Neural cell (in vitro differentiated cells): ENCODE results near the gene SLC9B1. TPM values are rescaled to one million over a fixed set of nuclear protein-coding genes. Genes with fewer than 3 reads are reported as not detected.
"Not testable (repeated sequence)": the region's sequence is repeated elsewhere in the genome, so short reads cannot be mapped to it uniquely, and the experiment has no call there.

ENCODE experiments used
- H2AFZ ChIP-seq: fragments of 200-600, 300-800 bp; sonication (generic), shearing (Covaris generic); 2 replicates; pipeline ENCODE4 v1.6.0; 2014; ENCODE audit warnings: low read depth, mild to moderate bottlenecking, antibody characterized with exemption, low read length, moderate library complexity
- H3F3A ChIP-seq: fragments of 200-600 bp; shearing (Covaris generic); 2 replicates; pipeline ENCODE4 v1.6.1; 2016; ENCODE audit warnings: mild to moderate bottlenecking, moderate library complexity, mixed read lengths, antibody characterized with exemption, low read length; ENCODE audit not compliant: insufficient read depth, poor library complexity, severe bottlenecking
- H3K27ac ChIP-seq: fragments of 200-600, 300-800 bp; sonication (generic), shearing (Covaris generic); 2 replicates; pipeline ENCODE4 v1.5.1; 2014; ENCODE audit warnings: mild to moderate bottlenecking, low read length, moderate library complexity
- H3K27me3 ChIP-seq: fragments of 300-800, 200-600 bp; sonication (generic), shearing (Covaris generic); 2 replicates; pipeline ENCODE4 v1.6.0; 2014; ENCODE audit warnings: mild to moderate bottlenecking, low read depth, low read length, moderate library complexity; ENCODE audit not compliant: insufficient read depth
- H3K36me3 ChIP-seq: fragments of 300-800, 200-600 bp; sonication (generic), shearing (Covaris generic); 2 replicates; pipeline ENCODE4 v1.5.1; 2014; ENCODE audit warnings: mild to moderate bottlenecking, antibody characterized with exemption, low read length, moderate library complexity; ENCODE audit not compliant: insufficient read depth
- H3K4me2 ChIP-seq: fragments of 300-800, 200-600 bp; sonication (generic), shearing (Covaris generic); 2 replicates; pipeline ENCODE4 v1.6.0; 2014; ENCODE audit warnings: mild to moderate bottlenecking, low read length
- H3K4me3 ChIP-seq: fragments of 300-800, 200-600 bp; sonication (generic), shearing (Covaris generic); 2 replicates; pipeline ENCODE4 v1.5.1; 2014; ENCODE audit warnings: mild to moderate bottlenecking, low read length, moderate library complexity
- H3K79me2 ChIP-seq: fragments of 200-600 bp; shearing (Covaris generic); replicated peaks from 2 replicates; pipeline ENCODE4 v1.6.0; 2014; ENCODE audit warnings: mild to moderate bottlenecking, low read length, moderate library complexity; ENCODE audit not compliant: insufficient read depth
- H3K9ac ChIP-seq: fragments of 300-800, 200-600 bp; sonication (generic), shearing (Covaris generic); 2 replicates; pipeline ENCODE4 v1.6.1; 2016; ENCODE audit warnings: mild to moderate bottlenecking, low read length, mixed read lengths
- H3K9me2 ChIP-seq: fragments of 200-600 bp; shearing (Covaris generic); 2 replicates; pipeline ENCODE4 v1.6.1; 2016; ENCODE audit warnings: mild to moderate bottlenecking, low read length, mixed read lengths; ENCODE audit not compliant: insufficient read depth
- H3K9me3 ChIP-seq: fragments of 200-600, 300-800 bp; sonication (generic), shearing (Covaris generic); 2 replicates; pipeline ENCODE4 v1.6.1; 2016; ENCODE audit warnings: mild to moderate bottlenecking, mixed run types, low read length, moderate library complexity, mixed read lengths
- H4K20me1 ChIP-seq: fragments of 200-600 bp; shearing (Covaris generic); 2 replicates; pipeline ENCODE4 v1.6.1; 2016; ENCODE audit warnings: mild to moderate bottlenecking, mixed run types; ENCODE audit not compliant: insufficient read depth
- EZH2 ChIP-seq: fragments of 200-600, 300-800 bp; shearing (Covaris generic), sonication (generic); IDR thresholded peaks from 2 replicates; pipeline ENCODE4 v1.6.1; 2014; ENCODE audit warnings: antibody characterized with exemption, low read length, borderline replicate concordance, mild to moderate bottlenecking; ENCODE audit not compliant: insufficient read depth, poor library complexity, severe bottlenecking
- MXI1 ChIP-seq: fragments of 450-650 bp; conservative IDR thresholded peaks from 2 replicates; pipeline ENCODE4 v1.6.1; 2014; ENCODE audit warnings: antibody characterized with exemption, mild to moderate bottlenecking; ENCODE audit not compliant: poor library complexity, severe bottlenecking
- POLR2AphosphoS5 ChIP-seq: IDR thresholded peaks from 2 replicates; pipeline ENCODE4 v1.6.1; 2012
- SMC3 ChIP-seq: fragments of 450-650 bp; conservative IDR thresholded peaks from 2 replicates; pipeline ENCODE4 v1.6.1; 2014; ENCODE audit warnings: antibody characterized with exemption, mild to moderate bottlenecking, moderate library complexity; ENCODE audit not compliant: poor library complexity
- TAF1 ChIP-seq: IDR thresholded peaks from 2 replicates; pipeline ENCODE4 v1.6.1; 2012; ENCODE audit warnings: low read depth
- polyA plus RNA-seq: library from polyadenylated mRNA; depleted of rRNA; stranded (reverse); fragments of >200 nt; gene quantifications from 2 replicates; pipeline ENCODE4 v1.2.3, GENCODE V29; 2014
- TF ChIP-seq, protein P1 (sequence below): IDR thresholded peaks from 2 replicates; pipeline ENCODE4 v1.6.1; 2012; ENCODE audit warnings: borderline replicate concordance
- TF ChIP-seq, protein P2 (sequence below): fragments of 450-650 bp; IDR thresholded peaks from 2 replicates; pipeline ENCODE4 v1.5.1; 2014; ENCODE audit warnings: antibody characterized with exemption, mild to moderate bottlenecking, moderate library complexity; ENCODE audit not compliant: poor library complexity, severe bottlenecking

SLC9B1 gene
- polyA plus RNA-seq, 1 donor from 2014 or later, result not detected

DNA sequence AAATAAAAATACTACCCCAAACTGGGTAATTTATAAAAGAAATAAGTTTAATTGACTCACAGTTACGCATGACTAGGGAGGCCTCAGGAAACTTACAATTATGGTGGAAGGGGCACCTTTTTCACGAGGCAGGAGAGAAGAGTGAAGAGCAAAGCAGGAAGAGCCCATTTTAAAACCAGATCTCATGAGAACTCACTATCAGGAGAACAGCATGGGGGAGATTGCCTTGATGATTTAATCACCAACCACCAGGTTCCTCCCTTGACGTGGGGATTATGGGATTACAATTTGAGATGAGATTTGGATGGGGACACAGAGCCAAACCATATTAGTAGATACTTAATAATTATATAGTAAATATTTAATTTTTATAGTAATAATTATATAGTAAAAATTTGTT is 140.6 kb downstream of the SLC9B1 start:
- Histone ChIP-seq H3K4me2 (no peak overlapping the region), H3K27ac (no peak overlapping the region), H3K27me3 (no peaks in the 10 kb centered on the region), H3K9ac (no peak overlapping the region), H3K9me2 (no peaks in the 10 kb centered on the region), H3F3A (no peaks in the 10 kb centered on the region), H3K9me3 (peaks cover 9% of the 10 kb centered on the region), H3K4me3 (no peak overlapping the region), H4K20me1 (no peaks in the 10 kb centered on the region), H3K36me3 (peaks cover 5% of the 10 kb centered on the region), H2AFZ (no peak overlapping the region), H3K79me2 (peaks cover 14% of the 10 kb centered on the region)
- TF ChIP-seq POLR2AphosphoS5, result no peak
- TF ChIP-seq EZH2, result no peak
- no peak for TF ChIP-seq SMC3
- no peak for TF ChIP-seq MXI1
- TF ChIP-seq TAF1, result no peak
- TF ChIP-seq, protein P1, sequence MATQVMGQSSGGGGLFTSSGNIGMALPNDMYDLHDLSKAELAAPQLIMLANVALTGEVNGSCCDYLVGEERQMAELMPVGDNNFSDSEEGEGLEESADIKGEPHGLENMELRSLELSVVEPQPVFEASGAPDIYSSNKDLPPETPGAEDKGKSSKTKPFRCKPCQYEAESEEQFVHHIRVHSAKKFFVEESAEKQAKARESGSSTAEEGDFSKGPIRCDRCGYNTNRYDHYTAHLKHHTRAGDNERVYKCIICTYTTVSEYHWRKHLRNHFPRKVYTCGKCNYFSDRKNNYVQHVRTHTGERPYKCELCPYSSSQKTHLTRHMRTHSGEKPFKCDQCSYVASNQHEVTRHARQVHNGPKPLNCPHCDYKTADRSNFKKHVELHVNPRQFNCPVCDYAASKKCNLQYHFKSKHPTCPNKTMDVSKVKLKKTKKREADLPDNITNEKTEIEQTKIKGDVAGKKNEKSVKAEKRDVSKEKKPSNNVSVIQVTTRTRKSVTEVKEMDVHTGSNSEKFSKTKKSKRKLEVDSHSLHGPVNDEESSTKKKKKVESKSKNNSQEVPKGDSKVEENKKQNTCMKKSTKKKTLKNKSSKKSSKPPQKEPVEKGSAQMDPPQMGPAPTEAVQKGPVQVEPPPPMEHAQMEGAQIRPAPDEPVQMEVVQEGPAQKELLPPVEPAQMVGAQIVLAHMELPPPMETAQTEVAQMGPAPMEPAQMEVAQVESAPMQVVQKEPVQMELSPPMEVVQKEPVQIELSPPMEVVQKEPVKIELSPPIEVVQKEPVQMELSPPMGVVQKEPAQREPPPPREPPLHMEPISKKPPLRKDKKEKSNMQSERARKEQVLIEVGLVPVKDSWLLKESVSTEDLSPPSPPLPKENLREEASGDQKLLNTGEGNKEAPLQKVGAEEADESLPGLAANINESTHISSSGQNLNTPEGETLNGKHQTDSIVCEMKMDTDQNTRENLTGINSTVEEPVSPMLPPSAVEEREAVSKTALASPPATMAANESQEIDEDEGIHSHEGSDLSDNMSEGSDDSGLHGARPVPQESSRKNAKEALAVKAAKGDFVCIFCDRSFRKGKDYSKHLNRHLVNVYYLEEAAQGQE, result no peak
- TF ChIP-seq, protein P2, sequence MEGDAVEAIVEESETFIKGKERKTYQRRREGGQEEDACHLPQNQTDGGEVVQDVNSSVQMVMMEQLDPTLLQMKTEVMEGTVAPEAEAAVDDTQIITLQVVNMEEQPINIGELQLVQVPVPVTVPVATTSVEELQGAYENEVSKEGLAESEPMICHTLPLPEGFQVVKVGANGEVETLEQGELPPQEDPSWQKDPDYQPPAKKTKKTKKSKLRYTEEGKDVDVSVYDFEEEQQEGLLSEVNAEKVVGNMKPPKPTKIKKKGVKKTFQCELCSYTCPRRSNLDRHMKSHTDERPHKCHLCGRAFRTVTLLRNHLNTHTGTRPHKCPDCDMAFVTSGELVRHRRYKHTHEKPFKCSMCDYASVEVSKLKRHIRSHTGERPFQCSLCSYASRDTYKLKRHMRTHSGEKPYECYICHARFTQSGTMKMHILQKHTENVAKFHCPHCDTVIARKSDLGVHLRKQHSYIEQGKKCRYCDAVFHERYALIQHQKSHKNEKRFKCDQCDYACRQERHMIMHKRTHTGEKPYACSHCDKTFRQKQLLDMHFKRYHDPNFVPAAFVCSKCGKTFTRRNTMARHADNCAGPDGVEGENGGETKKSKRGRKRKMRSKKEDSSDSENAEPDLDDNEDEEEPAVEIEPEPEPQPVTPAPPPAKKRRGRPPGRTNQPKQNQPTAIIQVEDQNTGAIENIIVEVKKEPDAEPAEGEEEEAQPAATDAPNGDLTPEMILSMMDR, result no peak

DNA sequence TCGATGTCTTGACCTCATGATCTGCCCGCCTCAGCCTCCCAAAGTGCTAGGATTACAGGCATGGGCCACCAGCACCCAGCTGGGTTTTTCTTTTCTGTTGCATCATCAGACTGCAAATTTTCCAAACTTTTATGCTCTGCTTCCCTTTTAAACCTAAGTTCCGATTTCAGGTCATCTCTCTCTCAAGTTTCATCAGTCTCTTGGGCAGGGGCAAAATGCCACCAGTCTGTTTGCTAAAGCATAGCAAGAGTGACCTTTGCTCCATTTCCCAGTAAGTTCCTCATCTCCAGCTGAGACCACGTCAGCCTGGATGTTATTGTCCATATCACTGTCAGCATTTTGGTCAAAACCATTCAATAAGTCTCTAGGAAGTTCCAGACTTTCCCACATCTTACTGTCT is 141.2 kb downstream of the SLC9B1 start:
- H3K4me2 ChIP-seq, H3K9me3 ChIP-seq, H3K27ac ChIP-seq, H3F3A ChIP-seq, H3K9ac ChIP-seq, H3K9me2 ChIP-seq, H3K36me3 ChIP-seq, H2AFZ ChIP-seq, H3K4me3 ChIP-seq, H3K27me3 ChIP-seq, H4K20me1 ChIP-seq: not testable (repeated sequence)
- peaks cover 17% of the 10 kb centered on the region for H3K79me2 ChIP-seq

DNA sequence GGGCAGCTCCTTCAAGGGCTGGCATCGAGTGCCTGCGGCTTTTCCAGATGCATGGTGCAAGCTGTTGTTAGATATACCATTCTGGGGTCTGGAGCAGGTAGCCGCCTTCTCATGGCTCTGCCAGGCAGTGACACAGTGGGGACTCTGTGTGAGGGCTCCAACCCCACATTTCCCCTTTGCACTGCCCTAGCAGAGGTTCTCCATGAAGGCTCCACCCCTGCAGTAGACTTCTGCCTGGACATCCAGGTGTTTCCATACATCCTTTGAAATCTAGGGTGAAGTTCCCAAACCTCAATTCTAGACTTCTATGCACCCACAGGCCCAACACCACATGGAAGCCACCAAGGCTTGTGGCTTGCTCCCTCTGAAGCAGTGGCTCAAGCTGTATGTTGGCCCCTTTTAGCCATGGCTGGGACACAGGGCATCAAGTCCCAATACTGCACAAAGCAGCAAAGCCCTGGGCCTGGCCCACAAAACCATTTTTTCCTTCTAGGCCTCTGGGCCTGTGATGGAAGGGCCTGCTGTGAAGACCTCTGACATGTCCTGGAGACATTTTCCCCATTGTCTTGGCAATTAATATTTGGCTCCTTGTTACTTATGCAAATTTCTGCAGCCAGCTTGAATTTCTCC is 141.9 kb downstream of the SLC9B1 start:
- H3K9ac ChIP-seq, H3K9me3 ChIP-seq, H3K36me3 ChIP-seq, H3K27ac ChIP-seq, H3F3A ChIP-seq, H3K4me2 ChIP-seq, H4K20me1 ChIP-seq, H2AFZ ChIP-seq, H3K9me2 ChIP-seq, H3K27me3 ChIP-seq, H3K4me3 ChIP-seq: not testable (repeated sequence)
- H3K79me2 ChIP-seq, result peaks cover 21% of the 10 kb centered on the region
